PC-3 (cell line): ENCODE results near the gene TWNK.

ENCODE experiments used
- CTCF ChIP-seq: fragments of 300-600 bp; sonication (generic); conservative IDR thresholded peaks from 2 replicates; pipeline ENCODE4 v1.5.1; 2017; ENCODE audit warnings: antibody characterized with exemption, low read depth, mild to moderate bottlenecking, low read length
- EZH2 ChIP-seq: fragments of 300-600 bp; sonication (generic); IDR thresholded peaks from one replicate; pipeline ENCODE4 v1.6.1; 2017; ENCODE audit warnings: antibody characterized with exemption, mild to moderate bottlenecking, low read length; ENCODE audit not compliant: unreplicated experiment
- EZH2phosphoT487 ChIP-seq: fragments of 300-600 bp; sonication (generic); IDR thresholded peaks from 2 replicates; pipeline ENCODE4 v1.6.1; 2018; ENCODE audit warnings: mild to moderate bottlenecking, antibody characterized with exemption, low read length, borderline replicate concordance

GRCh38 chr10:100969187-100970075 is 17.9 kb upstream of the TWNK start, which contains the start of gene SEMA4G:
- TF ChIP-seq CTCF (peak; percentile 59), EZH2phosphoT487 (no peak), EZH2 (no peak)
